Activated T-cell treated with anti-CD3 and anti-CD28 coated beads for 24 hours (primary cell): ENCODE measurements around the gene HRH3.

ENCODE experiments used
- DNase-seq: peaks from one replicate; pipeline ENCODE4 v3.0.0-alpha.2; 2020; ENCODE audit warnings: low read depth

The HRH3 gene

DNA sequence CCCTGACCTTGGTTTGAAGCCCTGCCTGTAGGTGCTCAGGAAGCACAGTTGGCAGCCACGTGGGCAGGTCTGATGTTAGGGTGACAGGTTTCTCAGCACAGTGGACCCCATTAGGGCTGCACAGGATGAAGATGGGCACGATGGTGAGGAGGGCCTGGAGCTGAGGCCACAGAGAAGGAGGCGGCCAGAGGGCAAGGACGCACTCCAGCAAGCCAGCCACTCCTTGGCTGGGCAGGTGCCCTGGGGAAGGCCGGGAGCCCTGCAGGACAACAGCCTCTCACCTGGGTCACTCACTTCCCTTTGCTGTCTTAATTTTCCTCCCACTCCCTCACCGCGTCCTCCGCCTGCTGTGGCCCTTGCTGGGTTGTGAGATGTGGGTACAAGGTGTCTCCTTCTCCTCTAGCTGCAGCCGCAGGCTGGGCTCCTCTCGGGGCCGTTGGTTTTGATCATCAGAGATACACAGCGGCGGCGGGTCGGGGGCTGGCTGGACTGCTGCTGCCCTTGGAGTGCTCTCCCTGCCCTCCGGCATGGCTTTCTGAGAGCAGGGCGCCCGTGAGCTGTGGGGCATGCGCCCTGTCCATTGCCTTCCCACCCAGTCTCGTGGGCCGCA is 23.9 kb upstream of the HRH3 start:
- no peak for DNase-seq

DNA sequence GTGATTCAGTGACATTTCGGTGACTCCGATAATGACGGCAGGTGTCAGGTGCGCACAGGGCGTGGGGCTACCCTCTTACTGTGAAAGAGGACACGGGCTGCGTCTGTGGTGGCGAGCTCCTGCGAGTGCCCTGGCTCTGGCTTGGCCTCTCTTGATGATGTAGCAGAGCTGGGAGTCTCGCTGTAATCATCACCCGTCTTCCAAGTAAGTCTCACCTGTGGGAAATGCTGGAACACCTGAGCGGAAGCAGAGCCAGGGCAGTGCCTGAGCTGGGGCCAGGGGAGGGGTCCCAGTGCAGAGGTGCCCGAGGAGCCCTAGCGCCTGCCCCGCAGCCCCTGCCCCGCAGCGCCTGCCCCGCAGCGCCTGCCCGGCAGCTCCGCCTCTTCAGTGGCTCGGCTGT is 23.0 kb upstream of the HRH3 start:
- no peak for DNase-seq

DNA sequence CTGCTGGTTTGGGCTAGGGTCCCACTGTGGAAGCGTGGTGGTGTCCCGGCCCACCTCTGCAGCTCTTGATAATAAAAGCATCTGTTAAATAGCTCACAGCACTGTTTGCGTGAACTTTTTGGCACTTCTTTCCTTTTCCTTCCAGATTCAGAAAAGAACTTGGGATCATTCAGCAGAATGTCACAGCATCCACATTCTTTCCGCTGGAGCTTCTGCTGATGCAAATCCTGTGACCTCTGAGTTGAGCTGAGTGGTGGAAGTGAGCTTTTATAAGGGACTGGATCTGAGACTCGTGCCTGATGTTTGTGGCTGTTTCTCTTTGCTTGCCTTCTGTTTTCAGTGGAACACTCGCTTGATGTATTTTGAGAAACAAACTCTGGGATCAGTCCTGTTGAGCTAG is 22.1 kb upstream of the HRH3 start:
- DNase-seq: no peak

DNA sequence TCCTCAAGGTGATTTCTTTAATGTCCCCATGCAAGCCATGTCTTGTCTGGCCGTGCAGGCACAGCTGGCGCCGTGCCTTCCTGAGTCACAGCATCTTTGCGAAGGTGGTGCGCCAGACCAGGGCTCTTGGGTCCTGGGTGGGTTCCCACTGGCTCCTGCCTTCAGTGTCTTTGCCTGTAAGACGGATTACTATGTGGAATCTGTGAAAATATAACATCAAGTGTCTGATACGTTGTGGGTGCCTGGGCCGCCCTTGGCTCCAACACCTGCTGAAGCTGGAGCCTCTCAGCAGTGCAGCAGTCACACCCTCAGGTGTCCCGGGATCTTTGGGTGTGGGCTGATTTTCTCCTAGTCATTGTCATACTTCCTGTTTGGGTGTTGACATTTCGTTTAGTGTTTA is 21.4 kb upstream of the HRH3 start:
- no peak for DNase-seq

DNA sequence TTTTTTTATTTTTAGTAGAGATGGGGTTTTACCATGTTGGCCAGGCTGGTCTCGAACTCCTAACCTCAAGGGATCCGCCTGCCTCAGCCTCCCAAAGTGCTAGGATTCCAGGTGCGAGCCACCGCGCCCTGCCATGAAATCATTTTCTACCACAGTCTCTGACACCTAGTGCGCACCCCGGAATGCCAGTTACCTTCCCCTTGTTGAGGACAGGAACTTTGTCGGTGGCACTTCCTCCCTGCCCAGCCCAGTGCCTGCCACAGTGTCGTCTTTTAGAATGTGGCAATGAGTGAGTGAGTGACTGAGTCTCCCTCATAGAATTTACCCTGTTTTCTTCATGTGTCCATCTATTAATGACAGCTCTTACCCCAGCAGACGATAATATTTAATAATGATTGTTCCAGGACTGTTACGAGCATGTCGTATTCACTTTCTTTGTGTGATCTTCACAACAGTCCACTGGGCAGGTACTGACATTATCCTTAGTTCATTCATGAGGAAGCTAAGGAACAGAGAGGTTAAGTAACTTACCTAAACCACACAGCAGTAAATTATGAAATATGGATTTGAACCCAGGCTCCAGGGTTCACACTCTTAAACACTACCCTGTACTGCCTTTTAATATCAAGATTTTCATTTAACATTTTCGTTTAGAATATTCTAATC is 20.1 kb upstream of the HRH3 start:
- no peak for DNase-seq

DNA sequence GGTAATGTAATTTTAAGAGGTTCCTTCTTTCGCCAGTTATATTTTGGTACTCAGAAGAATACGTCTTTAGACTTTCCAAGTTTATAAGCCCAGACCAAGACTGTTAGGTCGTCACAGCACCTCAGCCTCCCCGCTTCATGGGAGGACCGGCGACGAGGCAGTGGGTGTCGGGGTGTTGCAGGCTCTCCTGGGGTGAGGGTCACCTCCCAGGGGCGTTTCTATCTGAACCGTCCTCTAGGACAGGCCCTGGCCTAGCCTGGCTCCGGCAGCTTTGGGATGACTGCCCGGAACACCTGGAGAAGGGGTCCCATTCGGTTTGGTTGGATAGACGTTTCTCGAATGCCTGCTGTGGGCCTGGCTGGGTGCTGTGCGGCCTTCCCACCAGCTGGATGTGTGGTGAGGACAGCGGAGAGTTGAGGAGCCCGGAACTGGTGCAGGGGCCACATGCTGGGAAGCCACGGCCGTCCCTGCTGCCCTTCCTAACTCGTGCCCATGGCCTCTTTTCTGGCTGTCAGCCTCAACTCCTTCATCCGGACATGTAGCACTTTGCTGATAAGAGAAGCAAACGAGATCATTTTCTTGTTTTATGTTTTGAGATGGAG is 19.3 kb upstream of the HRH3 start:
- no peak for DNase-seq

DNA sequence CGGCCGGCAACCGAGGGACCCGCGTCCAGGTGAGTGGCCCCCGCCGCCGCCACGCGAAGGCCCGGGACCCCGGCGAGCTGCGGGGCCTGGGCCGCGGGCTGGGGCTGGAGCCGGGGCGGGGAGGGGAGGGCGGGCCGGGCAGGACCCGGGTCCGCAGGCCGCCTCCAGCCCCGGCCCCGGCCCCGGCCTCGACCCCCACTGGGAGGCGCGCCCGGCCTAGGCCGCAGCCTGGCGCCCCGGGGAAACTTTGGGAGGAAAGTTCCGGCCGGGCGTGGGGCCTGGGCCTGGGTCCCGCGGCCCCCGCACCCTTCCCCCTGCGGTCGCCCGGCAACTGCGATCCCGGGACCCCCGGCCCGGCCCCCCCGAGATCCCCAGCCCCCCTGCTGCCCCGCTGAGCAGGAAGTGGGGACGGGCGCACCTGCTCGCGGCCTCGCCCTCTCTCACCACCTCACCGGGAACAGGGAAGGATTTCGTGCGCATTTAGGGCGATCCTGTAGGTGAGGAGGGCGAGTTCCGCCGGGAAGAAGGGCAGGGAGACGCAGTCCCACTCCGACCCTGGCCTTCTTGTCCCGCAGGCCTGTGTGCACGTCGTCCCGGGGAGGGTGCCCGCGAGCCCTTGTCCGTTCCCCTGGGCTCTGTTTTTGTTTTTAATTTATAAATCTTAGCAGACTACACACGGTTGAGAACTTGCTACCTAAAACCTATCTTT is 18.6 kb upstream of the HRH3 start:
- DNase-seq: no peak

DNA sequence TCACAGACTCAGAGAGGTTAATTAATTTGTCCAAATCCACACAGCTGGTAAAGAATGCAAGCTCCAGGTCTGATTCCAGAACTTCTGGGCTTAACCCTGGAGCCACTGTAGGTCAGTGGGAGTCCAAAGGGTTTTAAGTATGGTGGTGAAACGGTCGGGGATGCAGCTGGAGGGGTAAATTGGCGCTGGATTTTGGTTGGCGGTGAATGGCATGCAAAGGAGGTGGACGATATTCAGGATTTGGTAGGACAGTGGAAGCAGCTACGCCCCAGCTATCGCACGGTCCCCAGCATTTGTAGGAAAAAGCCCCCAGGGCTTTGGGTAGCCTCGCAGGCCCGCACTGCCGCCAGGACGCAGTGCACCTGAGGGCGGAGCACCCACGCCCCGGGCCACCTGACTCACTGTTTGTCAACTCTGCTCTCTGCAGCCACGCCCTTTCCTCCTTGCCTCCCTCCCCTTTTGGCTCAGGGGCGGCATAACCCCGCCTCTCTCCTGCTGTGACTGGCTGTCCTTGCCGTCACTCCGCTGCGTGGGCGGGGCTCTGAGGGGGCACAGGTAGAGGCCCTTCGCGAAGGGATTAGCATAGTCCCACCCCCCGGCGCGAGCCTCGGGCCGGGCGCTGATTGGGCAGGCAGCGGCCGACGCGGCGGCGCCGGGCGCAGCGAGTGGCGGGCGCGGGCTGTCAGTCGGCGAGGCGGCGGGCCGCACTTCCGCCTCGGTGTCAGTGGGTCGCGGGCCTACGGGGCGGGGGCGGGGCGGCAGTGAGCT is 17.9 kb upstream of the HRH3 start, which contains the start of gene OSBPL2:
TSS of gene OSBPL2 (plus strand) at position 721 of the 768 bp plus-strand sequence. CDS start 17,664 bp downstream, outside the sequence.
- peak; percentile 100 for DNase-seq

DNA sequence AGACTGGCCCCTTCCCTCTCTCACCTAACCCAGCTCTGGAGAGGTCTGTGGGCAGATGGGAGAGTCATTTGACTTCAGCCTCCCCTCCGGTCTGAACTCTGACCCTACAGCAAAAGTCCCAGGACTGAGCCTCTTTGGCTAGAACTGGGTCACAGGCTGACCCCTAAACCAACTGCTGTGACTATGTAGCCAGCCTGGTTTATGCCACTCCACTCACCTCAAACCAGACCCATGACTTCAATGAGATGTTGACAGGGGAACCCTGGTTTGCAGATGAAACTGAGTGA is 17.4 kb upstream of the HRH3 start:
- no peak for DNase-seq

DNA sequence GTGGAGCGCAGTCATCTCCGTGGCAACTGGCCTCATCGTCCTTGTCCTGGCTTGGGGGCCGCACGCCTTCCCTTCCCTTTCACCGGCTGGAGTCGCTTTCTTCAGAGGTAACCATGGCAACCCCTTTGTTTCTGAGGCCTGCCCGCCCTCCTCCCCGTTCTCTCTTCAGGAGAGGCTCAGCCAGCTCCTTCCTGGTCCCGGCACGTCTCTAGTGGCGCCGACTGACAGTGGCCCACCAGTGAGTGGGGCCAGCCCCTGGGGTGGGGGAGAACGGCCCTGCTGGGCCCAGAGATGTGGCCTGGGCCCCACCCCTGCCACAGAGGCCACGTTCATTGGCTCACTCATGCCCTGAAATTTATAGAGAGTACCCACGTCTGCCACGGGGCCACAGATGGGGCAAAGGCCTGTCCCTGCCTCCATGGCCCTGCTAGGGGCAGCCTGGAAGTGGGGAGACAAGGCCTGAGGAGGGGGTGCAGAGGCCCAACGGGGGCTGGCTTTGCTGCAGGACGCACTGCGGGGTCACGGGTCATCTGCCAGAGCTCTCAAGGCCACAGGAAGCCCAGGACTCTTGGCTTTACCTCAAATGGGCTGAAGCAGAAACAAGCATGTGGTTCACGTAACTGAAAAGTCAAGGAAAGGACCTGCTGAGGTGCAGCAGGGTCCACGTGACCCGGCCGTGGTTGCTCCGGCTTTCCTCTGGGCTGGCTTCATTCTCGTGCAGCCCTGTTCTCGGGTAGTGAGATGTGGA is 16.9 kb upstream of the HRH3 start:
- no peak for DNase-seq

DNA sequence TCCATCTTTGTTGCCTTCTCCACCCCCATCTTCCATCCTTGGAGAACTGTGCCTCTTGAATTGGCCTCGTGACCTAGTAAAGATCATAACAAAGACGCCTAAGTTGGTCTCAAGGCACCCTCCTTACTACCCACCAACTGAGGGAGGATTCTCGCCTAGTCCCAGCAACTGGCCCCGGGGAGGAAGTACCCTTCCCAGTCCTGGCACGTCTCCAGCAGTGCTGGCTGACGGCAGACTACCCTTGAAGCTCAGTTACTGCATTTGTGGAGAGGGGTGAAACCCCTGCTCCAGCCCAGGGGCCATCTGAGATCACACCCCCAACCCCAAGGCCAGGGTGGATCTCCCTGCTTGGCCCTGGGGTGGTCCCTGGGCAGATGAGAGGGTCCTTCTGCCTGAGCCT is 16.1 kb upstream of the HRH3 start:
- DNase-seq: no peak

DNA sequence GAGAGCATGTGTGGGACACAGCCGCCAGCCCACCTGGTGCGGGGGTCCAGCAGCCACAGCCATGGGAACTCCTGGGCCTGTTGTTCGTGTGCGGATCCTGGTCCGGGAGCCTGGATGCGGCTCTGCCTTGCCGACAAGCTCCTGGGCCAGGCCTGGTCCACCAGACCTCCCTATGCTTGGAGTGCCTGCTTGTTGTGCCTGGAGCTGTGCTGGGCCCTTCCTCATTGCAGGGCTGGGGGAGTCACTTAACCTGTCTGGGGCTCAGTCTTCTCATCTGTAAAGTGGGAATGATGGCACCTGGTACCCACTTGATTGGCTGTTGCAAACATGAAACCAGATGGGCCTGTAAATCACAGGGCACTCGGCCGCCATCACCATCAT is 15.7 kb upstream of the HRH3 start:
- no peak for DNase-seq

DNA sequence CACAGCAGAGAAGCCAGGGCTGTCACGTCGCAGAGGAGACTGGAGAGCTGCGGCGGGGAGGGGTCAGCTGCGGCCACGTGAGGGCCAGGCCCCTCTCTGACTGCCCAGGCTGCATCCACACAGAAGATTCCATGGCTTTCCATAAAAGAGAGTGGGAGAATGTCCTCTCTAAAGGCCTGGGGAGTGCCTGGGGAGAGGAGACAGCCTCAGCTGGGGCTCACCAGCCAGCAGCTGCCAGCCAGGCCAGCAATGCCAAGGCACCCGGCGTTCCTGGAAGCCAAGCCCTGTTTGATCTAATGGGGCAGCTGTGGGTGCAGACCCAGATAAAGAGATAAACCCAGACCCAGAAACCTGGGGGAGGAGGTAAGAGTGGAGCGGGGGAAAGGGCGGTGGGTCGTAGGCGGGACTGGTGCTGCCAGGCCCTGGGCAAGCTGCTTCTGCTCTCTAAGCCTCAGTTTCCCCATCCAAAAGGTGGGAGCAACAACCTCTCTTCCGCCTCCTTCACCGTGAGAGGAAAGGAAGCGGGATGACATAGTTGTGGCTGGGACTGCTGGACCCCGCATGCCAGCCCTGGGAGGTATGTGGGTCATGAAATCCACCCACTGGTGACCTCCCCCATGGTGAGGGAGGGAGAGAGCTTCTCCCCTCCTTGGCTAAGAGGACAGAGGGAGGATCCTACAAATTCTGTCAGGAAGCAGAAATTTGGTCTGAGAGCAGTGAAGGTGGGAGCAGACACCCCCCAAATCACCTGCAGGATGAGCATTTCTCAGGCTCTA is 15.1 kb upstream of the HRH3 start:
- no peak for DNase-seq

DNA sequence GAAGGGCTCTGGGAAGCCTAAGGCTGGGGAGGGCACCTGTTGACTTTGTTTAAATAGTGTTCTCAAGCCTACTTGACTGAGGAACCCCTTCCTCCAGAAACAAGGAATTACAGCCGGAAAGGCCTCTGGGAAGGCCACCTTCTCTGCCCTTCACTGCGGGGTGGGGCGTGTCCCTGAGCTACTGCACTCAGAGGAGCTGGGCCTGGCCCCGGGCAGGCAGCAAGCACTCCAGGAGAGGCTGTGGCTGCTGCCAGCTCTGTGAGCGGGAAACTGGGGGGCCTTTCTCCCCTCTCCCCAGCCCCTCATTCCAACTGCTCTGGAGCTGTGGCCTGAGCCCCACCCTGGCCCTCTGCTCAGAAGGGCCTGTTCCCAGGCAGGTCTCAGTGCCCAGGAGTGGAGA is 14.3 kb upstream of the HRH3 start:
- no peak for DNase-seq

DNA sequence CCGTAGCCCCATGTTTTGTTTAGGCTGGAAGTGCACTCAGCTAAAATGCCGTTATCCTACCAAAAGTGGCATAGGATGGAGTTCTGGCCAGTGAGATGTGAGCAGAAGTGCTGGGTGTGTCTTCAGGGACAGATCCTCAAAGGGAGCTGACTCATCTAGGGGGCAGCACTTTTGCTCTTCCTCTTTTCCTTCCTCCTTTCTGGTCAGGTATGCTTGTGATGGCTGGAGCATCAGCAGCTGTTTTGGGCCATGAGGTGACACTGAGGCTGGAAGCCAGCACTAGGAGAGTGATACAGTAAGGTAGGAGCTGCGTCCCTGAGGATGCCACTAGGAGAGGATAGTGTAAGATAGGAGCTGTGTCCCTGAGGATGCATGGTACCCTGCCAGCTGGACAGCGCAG is 13.6 kb upstream of the HRH3 start:
- DNase-seq: no peak

DNA sequence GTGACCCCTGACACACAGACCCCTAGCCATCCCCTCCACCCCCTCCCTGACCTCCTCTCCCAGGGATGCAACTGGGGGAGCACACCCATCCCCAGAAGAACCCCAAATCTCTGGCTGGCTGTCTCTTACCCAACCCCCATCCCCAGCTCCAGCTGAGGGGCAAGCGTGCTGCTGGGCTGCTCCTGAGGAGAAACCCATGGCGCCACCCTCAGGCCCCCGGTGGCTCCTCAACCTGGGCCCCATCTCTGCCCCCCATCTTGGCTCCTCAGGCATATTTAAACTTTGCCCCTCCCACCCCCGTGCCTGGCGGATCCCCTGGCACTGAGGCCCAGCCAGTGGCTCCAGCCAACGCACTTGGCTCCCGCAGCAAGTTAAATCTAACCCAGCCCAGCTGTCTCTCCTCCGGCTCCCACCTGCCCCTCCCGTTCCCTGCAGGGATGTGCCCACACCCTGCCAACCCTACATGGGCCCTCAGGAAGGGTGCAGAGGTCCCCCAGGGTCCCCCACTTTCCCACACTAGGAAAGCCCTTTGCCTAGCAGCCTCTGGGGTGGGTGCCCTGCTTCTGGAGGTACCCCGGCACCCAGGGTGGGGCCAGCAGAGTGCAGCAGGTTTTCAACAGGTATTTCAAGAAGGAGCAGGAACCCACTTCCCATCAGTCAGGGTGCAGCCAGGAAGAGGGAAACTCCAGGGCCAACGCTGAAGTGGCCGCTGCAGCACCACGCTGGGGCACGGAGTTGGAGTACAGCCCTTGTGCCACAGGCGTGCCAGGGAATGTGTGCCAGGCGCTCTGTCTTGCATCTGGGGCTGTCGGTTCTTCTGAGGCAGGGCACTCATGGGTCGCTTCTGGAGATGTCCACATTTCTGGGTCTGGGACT is 12.9 kb upstream of the HRH3 start:
- DNase-seq: no peak

DNA sequence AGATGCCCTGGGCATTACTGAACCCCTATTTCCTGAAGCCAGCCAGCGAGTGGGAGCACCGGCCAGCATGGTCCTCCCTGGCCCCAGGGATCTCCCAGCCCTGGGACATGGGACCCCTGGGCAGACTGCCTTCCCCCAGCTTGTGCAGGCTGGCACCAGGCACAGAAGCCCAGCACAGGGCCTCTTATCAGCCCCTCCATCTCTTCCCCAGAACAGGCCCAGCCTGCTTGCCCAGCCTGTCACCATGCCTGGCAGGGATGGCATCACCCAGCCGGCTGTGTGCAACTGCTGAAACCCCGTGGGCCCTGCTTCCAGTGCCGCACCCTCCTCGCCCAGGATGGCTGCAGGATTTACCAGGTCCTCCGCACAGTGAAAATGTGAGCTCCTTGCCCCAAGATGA is 12.1 kb upstream of the HRH3 start:
- DNase-seq: no peak

DNA sequence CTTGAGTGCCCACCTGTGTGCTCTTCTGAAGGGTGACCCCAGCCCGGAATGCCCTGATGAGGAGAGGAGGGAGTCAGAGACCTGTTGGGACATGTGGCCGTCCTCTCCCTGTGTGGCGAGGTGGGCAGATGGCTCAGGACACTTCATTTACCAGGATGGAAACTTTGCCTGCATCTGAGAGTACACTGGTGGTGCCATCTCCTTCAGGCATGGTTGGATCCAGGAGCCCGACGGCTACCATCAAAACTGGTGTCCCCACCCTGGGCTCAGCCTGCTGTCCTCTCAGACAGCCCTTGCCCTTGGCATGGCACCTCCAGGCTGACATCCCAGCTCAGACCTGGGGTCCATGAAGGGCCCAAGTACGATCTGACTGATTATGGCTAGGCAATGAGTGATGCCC is 11.2 kb upstream of the HRH3 start:
- DNase-seq: no peak

DNA sequence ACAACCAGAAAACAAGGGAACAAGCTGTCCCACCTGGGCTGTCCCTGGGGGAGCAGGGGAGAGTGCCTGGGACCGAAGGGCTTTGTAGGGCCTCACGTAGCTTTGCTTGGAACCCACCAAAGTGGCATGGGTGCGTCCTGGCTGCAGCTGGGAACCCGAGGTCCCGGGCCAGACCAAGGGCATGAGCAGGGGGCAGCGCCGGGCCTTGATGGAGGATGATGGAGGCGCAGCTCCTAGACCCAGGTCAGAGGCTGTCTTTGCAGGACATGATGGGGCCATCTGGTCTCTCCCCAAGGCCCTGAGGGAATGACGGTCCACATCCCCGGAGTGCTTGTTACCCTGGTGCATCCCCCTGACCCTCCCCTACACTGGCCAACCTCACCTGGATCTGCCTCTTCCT is 10.6 kb upstream of the HRH3 start:
- DNase-seq: no peak

DNA sequence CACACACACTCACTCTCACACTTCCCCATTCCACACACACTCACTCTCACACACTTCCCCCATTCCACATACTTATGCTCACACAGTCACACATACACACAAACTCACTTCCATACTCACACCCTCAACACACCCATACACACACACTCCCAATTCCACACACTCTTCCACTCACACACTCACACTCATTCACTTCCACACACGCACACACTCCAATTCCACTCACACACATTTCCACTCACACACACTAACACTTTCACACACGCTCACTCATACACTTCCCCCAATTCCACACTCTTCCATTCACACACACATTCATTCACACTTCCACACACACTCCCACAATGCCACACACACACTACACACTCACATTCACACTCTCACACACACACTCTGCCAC is 10.2 kb upstream of the HRH3 start:
- no peak for DNase-seq
